Measurements from ENCODE around the gene TMIE.

DNA sequence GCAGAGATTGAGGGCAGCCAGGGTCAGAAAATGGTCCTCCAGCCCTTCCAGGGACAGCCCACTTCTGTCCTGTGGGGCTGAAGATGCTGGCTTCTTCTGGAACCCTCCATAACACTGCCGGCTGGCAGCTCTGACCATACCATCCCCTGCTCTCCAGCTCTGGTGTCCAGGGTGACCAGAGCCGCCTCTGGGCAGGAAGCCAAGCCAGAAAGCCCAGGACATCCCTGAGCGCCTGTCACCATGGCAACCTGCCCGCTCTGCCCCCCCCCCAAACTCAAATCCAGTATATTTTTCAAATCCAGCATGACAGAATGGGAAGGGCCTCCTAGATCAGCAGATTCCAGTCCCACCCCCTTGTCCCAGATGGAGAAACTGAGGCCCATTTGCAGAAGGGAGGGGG lies 420 bp upstream of the TMIE start:
- TF ChIP-seq EP300 (IDR thresholded peaks at IDR 0.05) (no peak), CTCF (IDR thresholded peaks at IDR 0.05) (no peak)

Data from tibial nerve (tissue), 4 donors.